Epithelial cell of proximal tubule (primary cell): Measurements from ENCODE around the gene OPN4. TPM values are rescaled to one million over a fixed set of nuclear protein-coding genes. Genes with fewer than 3 reads are reported as not detected.
"Not testable (repeated sequence)": the region's sequence is repeated elsewhere in the genome, so short reads cannot be mapped to it uniquely, and the experiment has no call there.

Experiments
- DNase-seq: peaks from one replicate; pipeline ENCODE4 v3.0.0-alpha.2; 2011; ENCODE audit warnings: low read depth
- H3K4me3 ChIP-seq: 2 replicates; pipeline ENCODE4 v1.5.1; 2011; ENCODE audit warnings: low read depth, mild to moderate bottlenecking, low read length
- total RNA-seq: library from RNA; depleted of rRNA; stranded (reverse); fragments of >200 nt; gene quantifications from 2 replicates; pipeline ENCODE4 v1.2.3, GENCODE V29; 2015
- TF ChIP-seq, protein P1 (sequence below): conservative IDR thresholded peaks from 2 replicates; pipeline ENCODE4 v1.5.1; 2012; ENCODE audit warnings: low read depth, mild to moderate bottlenecking, low read length

OPN4 gene
- total RNA-seq, 1 donor from 2014 or later, result not detected

DNA sequence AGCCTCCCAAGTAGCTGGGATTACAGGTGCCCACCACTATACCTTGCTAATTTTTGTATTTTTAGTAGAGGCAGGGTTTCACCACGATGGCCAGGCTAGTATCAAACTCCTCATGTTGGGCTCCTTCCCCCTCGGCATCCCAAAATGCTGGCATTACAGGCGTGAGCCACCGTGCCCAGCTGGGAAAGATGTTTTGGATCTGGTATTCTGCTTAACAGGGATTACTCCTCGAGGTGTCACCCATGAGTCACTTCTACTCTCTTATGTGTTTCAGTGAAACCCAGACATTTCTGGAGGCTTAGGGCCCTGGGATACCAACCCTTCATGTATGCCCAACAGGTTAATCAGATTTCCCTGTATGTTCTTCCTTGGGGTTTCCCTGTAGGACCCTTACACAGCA, 11.8 kb upstream of the OPN4 start:
- no peak for DNase-seq
- TF ChIP-seq, protein P1, sequence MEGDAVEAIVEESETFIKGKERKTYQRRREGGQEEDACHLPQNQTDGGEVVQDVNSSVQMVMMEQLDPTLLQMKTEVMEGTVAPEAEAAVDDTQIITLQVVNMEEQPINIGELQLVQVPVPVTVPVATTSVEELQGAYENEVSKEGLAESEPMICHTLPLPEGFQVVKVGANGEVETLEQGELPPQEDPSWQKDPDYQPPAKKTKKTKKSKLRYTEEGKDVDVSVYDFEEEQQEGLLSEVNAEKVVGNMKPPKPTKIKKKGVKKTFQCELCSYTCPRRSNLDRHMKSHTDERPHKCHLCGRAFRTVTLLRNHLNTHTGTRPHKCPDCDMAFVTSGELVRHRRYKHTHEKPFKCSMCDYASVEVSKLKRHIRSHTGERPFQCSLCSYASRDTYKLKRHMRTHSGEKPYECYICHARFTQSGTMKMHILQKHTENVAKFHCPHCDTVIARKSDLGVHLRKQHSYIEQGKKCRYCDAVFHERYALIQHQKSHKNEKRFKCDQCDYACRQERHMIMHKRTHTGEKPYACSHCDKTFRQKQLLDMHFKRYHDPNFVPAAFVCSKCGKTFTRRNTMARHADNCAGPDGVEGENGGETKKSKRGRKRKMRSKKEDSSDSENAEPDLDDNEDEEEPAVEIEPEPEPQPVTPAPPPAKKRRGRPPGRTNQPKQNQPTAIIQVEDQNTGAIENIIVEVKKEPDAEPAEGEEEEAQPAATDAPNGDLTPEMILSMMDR, result no peak
- no peak overlapping the region for H3K4me3 ChIP-seq

GRCh38 chr10:86644152-86644793, 10.1 kb upstream of the OPN4 start:
- no peak for DNase-seq
- no peak overlapping the region for H3K4me3 ChIP-seq
- TF ChIP-seq, protein P1, result peak; percentile 23

- no peak for DNase-seq
- TF ChIP-seq, protein P1, result no peak
- no peak overlapping the region for H3K4me3 ChIP-seq
These were observed 9.4 kb upstream of the OPN4 start for GRCh38 chr10:86644794-86645445.

GRCh38 chr10:86645621-86646165, 8.7 kb upstream of the OPN4 start:
- not testable (repeated sequence) for H3K4me3 ChIP-seq, DNase-seq

DNA sequence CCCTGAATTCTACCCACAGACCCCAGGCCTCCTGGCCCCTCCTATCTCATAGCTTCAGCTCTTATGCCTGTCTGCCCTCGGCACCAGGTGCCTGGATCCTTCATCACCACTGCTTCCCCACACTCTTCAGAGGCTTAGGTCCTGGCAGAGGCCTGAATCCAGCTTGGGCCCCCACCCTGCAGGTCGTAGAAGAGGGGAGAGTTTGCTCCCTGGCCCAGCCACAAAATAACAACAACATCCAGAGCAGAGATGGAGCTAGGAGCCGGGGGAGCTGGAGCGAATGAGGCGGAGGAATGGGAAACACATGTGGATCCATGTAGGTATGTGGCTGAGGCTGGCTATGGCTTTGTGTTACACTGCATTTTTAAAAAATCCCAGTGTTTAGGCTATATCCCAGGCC, 7.8 kb upstream of the OPN4 start:
- TF ChIP-seq, protein P1, result no peak
- DNase-seq, result no peak
- H3K4me3 ChIP-seq, result no peak overlapping the region

- H3K4me3 ChIP-seq, result no peak overlapping the region
- DNase-seq, result no peak
- TF ChIP-seq, protein P1, result no peak
These were observed 7.4 kb upstream of the OPN4 start for GRCh38 chr10:86646933-86647332.

GRCh38 chr10:86647773-86648703, 6.3 kb upstream of the OPN4 start:
- no peak overlapping the region for H3K4me3 ChIP-seq
- no peak for DNase-seq
- TF ChIP-seq, protein P1, result no peak
